ENCODE measurements around the gene KCNQ1.

The KCNQ1 gene

GRCh38 chr11:2857918-2858317 is 413.1 kb downstream of the KCNQ1 start:
- DNase-seq (ENCODE audit: low read depth) = no peak
- no peak overlapping the region for H3K4me3 ChIP-seq (ENCODE audit: low read depth, low read length)
- TF ChIP-seq, protein P1, sequence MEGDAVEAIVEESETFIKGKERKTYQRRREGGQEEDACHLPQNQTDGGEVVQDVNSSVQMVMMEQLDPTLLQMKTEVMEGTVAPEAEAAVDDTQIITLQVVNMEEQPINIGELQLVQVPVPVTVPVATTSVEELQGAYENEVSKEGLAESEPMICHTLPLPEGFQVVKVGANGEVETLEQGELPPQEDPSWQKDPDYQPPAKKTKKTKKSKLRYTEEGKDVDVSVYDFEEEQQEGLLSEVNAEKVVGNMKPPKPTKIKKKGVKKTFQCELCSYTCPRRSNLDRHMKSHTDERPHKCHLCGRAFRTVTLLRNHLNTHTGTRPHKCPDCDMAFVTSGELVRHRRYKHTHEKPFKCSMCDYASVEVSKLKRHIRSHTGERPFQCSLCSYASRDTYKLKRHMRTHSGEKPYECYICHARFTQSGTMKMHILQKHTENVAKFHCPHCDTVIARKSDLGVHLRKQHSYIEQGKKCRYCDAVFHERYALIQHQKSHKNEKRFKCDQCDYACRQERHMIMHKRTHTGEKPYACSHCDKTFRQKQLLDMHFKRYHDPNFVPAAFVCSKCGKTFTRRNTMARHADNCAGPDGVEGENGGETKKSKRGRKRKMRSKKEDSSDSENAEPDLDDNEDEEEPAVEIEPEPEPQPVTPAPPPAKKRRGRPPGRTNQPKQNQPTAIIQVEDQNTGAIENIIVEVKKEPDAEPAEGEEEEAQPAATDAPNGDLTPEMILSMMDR (IDR thresholded peaks at IDR 0.05; ENCODE audit: insufficient read depth, low read depth, low read length, missing control alignments) = no peak

DNA sequence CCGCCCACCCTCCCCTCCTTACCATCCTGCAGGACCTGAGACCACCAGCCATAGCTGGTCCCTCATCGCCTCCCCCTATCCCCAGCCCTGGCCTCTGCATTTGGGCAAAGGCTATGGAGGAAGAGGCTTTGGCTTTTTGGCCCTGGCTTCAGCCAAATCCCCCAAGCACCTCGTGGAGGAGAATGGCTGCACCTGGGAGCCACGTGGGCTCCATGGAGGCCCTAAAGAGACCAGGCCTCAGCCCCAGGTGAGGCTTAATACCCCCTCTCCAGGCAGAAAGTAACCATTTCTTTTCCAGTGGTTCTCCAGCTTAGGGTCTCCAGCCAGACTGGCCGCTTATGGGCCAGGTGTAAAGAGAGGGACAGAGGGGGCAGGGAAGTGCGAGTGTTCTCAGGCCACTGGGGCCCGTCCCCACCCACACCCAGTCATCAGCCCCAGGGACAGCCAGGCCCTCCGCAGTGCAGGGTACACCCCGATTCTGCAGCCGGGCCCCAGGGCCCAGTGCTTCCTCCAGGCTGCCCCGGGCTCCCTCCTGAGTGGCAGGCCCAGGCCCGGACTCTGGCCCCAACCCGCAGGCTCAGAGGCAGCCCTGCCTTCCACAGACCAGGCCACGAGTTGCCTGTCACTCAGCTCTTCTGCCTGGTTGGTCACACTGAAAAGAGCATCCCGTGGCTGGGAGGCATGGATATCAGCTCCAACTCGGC is 414.3 kb downstream of the KCNQ1 start:
- TF ChIP-seq, protein P1 (IDR thresholded peaks at IDR 0.05; ENCODE audit: insufficient read depth, low read depth, low read length, missing control alignments) = no peak
- no peak for DNase-seq (ENCODE audit: low read depth)
- no peak overlapping the region for H3K4me3 ChIP-seq (ENCODE audit: low read depth, low read length)

- H3K4me3 ChIP-seq (ENCODE audit: low read depth, low read length) = no peak overlapping the region
- DNase-seq (ENCODE audit: low read depth) = no peak
- TF ChIP-seq, protein P1 (IDR thresholded peaks at IDR 0.05; ENCODE audit: insufficient read depth, low read depth, low read length, missing control alignments) = no peak
Measured at GRCh38 chr11:2859699-2860037, 414.9 kb downstream of the KCNQ1 start.

GRCh38 chr11:2860636-2861035 is 415.8 kb downstream of the KCNQ1 start:
- TF ChIP-seq, protein P1 (IDR thresholded peaks at IDR 0.05; ENCODE audit: insufficient read depth, low read depth, low read length, missing control alignments) = no peak
- peak; percentile 26 for DNase-seq (ENCODE audit: low read depth)
- H3K4me3 ChIP-seq (ENCODE audit: low read depth, low read length) = no peak overlapping the region

DNA sequence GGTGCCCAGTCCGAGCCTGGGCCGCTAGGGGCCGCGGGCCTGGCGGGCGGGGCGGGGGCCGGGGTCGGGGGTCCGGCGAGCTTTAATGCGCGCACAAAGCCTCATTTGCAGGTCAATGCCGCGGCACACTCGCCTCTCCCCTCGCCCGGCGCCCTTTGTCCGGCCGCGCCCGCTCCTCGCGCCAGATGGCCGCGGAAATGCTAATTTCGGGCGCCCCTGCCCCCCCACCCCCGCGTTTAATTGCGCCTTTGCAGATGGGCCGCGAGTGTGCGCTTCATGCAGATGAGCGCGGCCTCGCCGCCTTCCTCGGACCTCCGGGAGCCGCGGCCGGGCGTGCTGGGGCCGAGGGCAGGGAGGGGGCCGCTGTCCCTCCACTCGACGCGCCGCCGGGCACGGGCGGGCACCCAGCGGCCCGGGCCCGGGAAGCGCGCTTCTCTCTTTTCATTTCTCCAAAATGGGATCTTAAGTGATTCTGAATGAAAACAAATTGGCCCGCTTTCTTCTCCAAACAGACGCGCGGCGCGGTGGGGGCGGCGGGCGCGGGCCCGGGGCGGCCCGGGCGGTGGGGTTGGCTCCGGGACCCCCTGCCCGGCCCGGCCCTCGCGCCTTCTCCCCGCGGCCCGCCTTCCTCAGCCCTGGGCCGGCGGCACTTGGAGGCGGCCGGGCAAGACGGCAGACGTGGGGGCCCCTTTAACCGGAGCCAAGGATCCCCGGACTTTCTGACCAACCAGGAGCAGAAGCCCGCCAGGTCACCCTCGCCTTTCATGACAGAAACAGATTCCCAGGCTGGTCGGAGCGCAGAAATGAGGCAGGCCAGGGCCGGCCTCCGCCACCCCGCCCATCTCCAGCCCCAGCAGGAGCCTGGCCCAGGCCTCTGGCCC is 417.8 kb downstream of the KCNQ1 start:
- TF ChIP-seq, protein P1 (IDR thresholded peaks at IDR 0.05; ENCODE audit: insufficient read depth, low read depth, low read length, missing control alignments) = no peak
- H3K4me3 ChIP-seq (ENCODE audit: low read depth, low read length) = no peak overlapping the region
- no peak for DNase-seq (ENCODE audit: low read depth)

- no peak for DNase-seq (ENCODE audit: low read depth)
- TF ChIP-seq, protein P1 (IDR thresholded peaks at IDR 0.05; ENCODE audit: insufficient read depth, low read depth, low read length, missing control alignments) = no peak
- H3K4me3 ChIP-seq (ENCODE audit: low read depth, low read length) = no peak overlapping the region
Measured at GRCh38 chr11:2863276-2863618, 418.4 kb downstream of the KCNQ1 start.
